ENCODE data around the gene ENDOD1.
A peak's percentile ranks its signal among the peaks of the same experiment; 100 is the strongest.

Gene ENDOD1

GRCh38 chr11:95144313-95145235 lies 54.9 kb downstream of the ENDOD1 start:
- no peak for DNase-seq

DNA sequence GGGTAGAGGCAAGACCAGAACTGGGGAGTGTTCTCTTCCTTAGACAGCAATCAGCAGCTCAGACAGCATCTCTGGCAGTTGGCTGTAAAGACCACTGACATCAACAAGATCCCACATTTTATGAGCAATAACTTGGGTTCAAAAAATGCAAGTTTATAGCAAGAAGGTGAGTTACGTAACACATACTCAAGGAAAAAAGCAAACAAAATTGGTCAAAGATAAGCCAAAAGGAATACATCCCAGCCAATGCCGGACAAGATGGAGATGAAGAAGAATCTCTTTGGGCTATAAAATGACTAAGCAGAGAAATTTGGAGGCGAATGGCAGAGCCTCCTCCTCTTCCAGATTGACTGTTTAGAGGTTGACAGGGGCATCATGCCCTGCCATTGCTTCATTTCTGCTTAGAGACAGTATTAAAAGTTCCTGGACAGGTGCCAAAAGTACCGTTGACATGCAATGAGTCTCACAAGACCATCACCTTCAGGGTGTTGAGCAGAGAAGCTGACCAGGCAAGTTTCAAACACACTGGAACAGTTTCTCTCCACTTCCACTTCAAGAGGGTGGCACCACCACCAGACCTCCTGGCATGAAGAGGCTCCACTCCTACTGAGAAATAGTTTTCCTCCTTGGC lies 55.9 kb downstream of the ENDOD1 start:
- DNase-seq, result no peak

GRCh38 chr11:95147364-95147905 lies 57.8 kb downstream of the ENDOD1 start:
- peak; percentile 56 to 71 (median 63) for DNase-seq

DNA sequence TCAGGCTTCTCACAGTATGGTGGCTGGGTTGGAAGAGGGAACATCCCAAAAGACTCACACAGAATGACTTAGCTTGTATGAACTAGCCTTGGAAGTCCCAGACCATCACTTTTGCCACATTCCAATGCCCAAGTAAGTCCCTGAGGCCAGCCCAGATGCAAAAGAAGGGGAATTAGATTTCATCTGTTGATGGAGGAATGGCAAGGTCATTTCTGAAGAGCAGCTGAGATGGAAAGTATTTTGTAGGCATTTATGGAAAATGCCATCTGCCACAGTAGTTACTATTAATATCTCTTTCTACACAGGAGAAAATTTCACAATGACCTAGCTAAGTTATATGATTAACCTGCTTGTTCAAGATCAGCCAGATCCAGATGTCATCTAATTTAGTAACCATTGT lies 58.8 kb downstream of the ENDOD1 start:
- no peak for DNase-seq

GRCh38 chr11:95148938-95149337 lies 59.3 kb downstream of the ENDOD1 start:
- DNase-seq, result no peak

DNA sequence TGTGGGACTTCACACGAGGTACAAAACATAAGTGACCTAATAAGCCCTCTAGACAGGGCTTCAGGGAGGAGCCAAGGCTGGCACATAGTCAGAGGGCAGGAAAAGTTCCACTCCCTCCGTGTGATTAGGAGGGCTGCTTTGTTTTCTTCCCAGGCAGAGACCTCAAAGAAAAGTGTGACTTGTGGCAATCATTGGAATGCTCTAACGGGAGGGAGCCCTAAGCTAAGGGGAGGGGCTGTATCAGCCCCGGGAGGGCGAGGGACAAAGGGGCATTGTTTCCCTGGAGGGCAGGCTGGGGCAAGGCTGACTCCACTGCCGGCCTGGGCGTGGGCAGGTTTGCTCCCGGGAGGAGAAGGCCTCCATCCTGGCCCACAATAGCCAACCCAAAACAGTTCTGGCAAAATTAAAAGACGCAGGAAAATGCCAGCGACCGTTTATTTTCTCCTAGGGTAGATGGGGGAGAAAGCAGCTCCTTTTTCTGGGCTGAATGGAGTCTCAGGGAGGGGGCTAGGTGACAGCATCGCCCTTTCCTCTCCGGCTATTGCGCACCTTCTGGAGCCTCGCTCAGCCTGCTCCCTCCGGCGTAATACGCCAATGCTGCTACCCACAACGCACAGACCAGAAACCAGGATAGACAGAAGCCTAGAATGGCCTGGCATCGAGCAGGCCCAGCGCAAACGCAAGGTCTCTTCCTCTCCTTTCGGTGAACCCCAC lies 60.2 kb downstream of the ENDOD1 start:
- DNase-seq, result no peak

DNA sequence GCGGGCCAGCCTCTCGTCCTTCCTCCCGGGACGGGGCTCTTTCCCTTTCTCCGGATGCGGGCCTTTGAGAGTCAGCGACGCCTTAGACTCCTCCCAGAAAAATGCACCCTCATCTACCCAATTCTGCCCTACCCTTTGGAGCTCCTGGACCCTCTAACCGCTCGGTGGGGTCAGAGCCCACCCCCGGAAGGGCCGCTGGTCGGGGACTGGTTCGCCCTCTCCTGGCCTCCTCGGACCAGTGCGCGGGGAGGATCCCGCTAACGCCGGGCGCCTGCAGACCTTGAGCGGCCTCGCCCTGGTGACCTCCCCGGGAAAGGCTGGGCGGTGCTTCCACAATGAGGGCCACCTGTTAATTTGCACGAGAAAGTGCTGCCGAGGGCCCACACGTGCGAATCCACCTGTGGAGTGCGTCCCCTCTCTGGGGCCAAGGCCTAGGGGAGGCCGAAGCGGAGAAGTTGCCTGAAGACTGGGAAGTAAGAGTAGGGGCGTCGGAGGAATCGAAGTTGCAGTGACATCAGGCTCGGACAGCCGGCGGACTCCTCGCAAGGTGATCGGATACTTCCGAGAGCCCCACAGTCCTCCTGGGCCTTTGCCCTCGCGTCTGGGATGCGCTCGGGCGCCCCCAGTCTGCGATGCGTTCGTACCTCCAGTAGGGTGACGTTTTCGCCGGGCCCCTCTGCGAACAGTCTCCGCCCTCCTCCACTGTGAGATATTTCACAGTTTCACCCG lies 61.5 kb downstream of the ENDOD1 start:
- peak; percentile 87 to 94 (median 91) for DNase-seq

DNA sequence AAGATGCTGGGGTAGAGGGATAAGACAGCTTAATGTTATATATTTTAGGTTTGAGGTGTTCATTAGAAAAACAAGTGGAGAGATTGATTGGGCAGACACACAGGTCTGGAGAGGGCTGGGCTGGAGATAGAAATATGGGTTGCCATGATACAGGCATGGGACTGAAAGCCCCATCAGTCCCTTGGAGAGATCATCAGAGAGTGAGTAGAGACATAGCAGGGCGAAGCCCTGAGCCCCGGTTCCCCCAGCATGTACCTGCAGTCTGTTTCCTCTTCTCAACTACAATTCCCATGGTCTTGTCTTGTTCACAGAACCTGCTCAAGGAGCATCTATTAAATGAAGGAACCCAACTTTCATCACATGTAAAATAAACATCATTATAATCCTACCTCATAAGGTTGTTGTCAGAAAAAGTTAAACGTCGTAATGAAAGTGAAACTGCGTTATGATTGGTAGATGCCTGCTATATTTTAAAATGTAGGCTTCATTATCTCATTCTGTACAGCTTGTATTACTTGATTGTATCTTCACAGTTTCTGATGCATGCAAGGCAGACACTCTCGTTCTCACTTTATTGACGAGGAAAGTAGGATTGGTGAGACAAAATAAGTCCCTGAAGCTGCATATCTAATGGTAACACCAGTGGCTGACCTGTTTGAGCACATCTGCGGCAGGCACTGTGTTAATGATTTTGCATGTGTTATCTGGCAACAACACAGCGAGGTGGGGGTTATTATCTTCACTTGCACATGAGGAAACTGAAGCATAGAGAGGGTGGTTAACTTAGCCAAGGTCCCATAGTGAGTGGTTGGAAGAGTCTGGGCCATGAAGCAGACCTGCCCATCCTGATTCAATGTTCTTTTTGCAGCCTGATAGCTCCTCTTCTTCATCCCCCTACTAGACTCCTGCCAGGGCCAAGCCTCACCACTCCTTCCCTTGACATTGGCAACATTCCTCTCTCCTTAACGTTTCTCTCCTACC lies 63.5 kb downstream of the ENDOD1 start:
- DNase-seq, result no peak

GRCh38 chr11:95153857-95154246 lies 64.2 kb downstream of the ENDOD1 start:
- DNase-seq, result peak in 2 of 4 experiments; percentile 15 to 22

DNA sequence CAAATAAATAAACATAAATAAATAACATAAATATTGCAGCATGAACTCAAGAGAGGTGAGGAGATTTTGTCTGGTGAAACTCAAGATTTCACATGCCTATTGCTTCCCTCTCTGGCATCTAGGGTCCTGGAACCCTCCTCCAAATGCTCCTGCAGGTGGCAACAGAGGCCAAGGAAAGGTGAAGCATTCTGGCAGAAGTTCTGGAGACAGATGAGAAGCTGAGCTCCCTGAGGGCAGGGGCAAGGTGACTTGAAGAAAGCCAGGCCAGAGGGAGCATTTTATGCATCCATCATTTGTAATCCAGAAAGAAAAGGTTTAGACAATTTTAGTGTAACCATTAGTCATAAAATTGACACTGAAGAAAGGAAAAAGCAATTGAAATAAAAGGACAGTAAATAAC lies 64.9 kb downstream of the ENDOD1 start:
- DNase-seq, result peak; percentile 63 to 74 (median 72)

DNA sequence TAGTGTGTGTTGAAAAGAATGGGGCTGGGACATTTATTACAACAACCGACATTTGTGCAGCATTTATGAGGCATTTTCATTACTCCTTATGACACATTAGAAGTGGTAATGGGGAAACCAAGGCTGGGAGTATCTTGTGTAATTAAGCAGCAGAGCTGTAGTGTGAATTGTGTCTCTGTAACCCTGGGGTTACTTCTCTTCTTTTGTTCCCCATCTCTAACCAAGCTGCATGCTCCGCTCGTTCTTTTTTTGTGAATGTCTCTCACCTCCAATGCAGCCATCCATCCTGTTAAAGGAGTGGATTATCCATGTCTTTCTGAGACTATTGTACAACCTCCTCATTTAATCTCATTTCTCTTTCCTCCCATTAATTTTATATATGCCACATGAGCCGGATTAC lies 65.7 kb downstream of the ENDOD1 start:
- DNase-seq, result no peak

- no peak for DNase-seq
These were observed 66.6 kb downstream of the ENDOD1 start for GRCh38 chr11:95156133-95156721.

GRCh38 chr11:95156916-95157541 lies 67.4 kb downstream of the ENDOD1 start:
- DNase-seq, result no peak

GRCh38 chr11:95157824-95158223 lies 68.2 kb downstream of the ENDOD1 start:
- DNase-seq, result no peak

DNA sequence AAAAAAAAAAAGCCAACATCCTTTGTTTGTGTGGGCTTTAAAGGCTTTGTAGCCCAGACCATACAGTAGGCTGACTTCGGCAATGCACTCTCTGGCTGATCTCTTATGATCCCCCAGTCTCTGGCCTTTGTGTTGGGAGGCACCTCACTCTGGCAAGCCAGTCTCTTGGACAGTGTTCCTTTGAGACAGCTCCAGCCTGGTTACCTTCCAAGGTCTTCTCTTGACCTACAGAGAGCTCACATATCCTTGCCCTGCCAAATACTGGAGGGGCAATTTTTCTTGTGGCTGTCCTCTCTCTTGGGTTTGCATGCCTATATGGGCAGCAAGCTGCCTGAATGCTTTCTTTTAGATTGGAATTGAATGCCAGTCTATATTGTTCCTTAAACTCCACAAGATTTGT lies 71.6 kb downstream of the ENDOD1 start:
- DNase-seq, result no peak

GRCh38 chr11:95163106-95163505 lies 73.5 kb downstream of the ENDOD1 start:
- no peak for DNase-seq

- no peak for DNase-seq
These were observed 76.0 kb downstream of the ENDOD1 start for GRCh38 chr11:95165638-95166037.

GRCh38 chr11:95166781-95167180 lies 77.1 kb downstream of the ENDOD1 start:
- DNase-seq, result no peak

DNA sequence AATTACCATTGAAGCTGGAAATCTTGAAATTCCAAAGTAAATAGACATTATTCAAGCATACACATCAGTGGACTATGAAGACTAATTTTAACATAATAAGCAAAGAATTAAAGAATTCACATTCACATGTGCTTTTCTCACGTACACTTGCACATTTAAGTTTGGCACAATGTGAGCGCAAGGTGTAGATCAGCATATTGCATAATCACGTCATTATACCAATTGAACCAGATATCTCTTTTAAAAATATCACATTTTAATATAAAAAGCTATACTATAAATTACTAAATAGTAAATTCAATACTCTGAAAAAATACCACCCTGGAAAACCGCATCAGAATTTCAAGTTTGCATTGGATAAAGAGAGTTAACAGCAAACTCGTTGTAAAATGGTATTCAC lies 80.6 kb downstream of the ENDOD1 start:
- DNase-seq, result no peak

DNA sequence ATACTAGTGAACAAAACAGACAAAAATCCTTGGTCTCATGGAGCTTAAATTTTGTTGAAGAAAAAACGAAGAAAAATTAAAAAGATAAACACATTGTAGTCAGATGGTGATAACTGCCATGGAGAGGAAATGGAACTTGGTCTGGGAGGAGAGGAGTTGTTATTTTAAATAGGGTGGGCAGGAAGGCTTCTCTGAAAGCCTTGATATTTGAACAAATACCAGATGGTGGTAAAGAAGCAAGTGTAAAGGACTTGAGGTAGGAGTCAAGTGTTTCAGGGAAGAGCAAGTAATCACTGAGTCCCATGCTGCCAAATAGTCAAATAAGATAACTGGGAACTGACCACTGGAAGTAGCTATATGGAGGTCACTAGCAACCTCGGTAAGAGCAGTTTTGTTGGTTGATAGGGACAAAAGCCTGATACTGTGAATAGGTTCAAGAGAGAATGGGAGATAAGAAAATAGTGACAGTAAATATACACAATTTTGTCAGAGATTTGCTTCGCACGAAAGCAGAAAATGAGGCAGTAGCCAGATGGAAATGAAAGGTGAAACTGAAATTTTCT lies 86.3 kb downstream of the ENDOD1 start:
- DNase-seq, result no peak

All from suppressor macrophage (primary cell).